GM18907 (cell line): ENCODE measurements around the gene DAAM1.

Source experiments
- ATAC-seq: cut with Tn5 transposase; IDR thresholded peaks from one replicate; pipeline ENCODE4 v1.9.1; 2021; ENCODE audit warnings: mild to moderate bottlenecking, moderate library complexity; ENCODE audit not compliant: unreplicated experiment

DAAM1 gene

DNA sequence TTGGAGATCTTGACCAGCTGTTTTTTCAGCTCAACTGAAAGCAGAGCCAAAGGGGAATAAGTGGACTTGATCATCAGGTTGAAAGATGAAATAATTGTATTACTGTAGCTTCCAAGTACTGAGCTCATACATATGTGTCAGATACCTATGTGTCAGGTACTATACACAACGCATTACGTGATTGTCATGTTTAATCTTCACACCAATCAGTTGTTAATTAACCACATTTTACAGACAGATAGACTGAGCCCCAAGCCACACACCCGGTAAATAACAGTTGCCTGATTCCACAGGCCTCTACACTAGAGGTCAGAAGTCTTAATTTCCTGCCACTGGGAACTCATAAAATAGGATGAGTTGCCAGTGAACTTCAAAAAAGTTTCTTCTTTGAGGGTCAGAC lies 148.2 kb downstream of the DAAM1 start:
- no peak for ATAC-seq

DNA sequence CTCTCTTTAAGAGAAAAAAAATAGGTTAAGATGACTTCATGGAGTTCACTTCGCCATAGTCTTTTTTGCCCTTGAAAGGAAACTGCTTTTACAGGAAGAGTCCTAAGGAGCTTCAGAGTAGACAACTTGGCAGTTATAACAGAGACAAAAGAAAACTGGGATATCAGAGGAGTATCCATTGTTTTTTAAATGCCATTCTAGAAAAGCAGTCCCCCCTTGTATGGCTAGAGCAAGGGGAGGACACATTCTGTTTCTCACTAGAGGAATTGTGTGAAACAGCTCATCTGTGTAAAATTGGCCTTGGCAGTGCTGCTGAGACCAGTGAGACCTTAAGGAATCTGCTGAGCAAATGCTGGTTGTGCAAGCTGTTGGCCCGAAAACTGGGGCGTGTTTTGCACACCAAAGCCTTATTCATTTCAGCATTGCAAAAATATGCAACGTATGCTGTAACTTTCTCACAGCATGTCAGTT lies 148.7 kb downstream of the DAAM1 start:
- ATAC-seq, result no peak

DNA sequence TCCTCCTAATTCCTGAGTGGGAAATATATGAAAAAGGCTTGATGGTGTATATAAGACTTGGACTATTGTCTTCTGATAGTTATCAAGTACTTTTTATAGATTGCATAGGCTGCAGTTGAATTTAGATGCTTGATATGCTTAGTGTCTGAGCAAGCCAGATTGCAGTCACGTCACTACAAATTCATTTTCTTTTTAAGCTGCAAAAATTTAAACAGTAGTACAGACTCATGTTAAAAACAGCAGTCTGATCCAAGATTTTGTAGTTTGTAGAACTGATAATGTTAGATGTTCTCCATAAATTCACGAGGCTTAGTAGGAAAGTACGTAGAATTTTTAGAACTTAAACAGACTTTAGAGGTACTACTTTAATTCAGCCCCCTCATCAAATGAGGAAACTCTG lies 150.3 kb downstream of the DAAM1 start:
- ATAC-seq, result no peak

DNA sequence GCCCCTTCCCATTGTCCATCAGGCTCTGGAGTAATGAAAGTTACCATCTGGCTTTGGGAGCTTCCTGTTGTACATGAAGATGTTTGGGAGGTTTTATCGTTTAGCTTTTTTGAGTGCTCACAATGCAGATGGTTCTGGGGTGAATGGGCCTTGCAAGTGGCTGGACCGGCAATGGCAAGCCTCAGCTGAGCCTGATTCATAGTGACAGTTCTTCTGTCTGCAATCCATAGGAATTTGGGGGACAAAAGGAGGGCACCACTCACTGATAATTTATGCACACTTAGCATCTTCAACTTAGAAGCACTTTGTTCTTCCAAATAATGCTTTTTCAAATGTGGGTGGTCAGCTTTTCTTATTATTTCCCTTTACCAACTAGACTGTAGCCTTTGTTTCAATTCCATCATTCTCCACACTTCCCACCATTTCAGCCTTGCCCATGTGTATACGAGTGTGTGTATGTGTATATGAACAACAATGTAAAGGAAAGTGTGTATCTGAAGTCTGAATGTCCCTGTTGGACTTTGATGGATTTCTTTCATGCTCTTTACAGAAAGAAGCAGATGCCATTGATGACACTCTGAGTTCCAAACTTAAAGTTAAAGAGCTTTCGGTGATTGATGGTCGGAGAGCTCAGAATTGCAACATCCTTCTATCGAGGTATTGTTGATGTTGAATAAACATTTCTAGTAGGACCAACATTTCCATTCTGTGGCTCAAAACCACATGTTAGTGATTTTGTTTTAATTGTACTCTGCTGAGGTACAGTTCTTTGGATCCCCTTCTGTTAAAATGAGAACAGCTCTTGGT lies 151.3 kb downstream of the DAAM1 start:
- ATAC-seq, result no peak

DNA sequence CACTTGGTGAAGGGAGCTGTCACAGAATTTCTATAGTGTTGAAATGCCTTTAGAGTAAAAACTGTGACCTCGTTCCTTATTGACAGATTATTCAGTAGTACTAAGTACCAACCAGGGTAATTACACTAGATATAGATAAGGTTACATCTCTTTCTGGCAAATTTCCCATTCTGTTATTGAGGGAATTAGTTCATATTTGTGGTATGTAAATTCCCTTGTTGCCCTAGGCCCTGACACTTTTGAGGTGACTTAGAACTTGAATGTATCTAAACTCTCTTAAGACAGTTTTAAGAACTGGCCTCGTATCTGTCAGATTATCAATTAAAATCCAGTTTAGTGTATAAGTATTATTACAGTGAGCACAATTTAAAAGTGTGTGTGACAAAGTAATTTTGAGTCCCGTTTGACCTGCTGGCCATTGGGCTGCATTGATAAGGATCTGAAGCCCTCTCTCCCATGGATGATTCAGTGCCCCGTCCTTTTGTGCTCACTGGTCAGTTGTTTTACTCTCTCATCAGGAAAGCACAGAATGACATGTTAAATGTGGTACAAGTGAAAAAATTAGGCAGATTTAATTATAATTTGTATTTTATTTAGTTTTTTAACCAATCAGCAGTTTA lies 153.5 kb downstream of the DAAM1 start:
- ATAC-seq, result no peak

DNA sequence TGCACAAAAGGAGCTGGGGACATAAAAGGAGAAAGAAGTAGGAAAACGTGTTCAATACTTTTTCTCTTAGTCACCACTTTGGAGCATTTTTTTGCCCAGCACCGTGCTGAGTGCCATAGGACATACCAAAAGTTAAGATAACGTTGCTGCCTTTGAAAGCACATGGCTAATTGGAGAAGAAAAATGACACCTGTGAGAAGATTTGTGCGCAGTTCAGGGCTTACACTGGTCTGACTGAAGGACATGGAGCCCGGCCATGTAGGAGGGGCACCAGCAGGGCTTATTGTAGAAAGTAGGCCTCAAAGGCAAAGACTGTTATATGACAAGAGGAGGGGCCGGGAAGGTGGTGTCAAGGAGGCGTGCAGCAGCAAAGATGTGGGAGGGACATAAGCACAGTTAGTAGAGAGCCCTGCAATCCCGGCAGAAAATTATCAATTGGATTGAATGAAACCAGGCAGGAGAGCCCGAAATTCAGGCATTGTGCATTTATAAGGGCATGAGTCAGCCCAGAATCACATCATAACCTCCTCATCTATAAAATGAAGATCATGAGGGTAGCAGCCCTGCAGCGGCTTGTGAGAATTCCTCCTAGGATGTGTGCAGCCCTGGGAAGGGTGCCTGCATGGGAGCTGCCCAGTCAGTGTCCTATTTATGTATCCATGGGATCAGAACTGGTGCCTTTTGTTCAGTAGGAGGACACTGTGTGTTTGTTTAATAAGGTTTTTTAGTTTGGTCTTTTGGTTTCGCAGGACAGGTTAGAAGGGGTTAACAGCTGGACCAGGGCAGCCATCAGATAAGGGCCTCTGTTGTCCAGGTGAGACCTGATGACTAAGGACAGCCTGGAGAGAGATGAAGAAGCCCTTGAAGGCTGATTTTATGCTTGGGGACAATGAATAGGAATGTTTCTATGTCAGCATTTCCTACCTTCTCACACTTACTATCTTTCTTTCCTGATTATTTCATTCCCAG lies 154.3 kb downstream of the DAAM1 start:
- ATAC-seq, result no peak

DNA sequence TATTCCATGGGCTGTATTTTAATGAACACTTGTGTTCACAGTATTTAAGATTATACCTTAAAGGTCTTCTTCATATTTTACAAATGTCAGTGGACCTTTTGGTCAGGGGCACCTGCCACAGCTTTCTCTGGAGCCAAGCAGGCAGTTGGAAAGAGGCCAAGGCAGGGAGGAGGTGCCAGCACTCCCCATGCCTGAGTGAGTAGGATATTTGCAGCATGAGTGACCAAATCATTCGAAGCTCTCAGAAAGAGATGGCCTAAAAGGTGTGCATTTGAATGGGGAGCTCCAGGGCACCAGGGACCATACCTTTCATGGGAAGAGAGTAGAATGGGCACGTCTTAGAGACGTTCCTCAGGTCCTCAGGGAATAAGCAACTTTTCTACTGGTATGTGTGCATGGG lies 155.1 kb downstream of the DAAM1 start:
- no peak for ATAC-seq

DNA sequence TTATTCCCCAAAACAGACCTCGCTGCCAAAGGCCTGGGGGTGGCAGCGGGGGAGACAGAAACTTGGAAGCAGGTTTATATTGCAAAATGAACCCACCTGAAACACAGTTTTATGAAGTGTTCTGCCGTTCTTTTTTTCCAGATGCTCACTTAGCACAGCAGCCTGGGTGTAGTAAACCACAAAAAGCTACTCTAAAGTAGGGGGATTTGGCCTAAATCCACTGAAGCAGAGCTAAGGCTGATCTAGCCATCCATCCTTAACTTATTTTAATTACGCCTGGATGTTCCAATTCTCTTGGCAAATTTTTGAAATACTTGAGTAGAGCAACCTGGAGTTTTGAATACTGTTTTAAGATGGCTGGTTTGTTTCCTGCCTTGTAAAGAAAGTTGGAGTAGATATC lies 155.5 kb downstream of the DAAM1 start:
- no peak for ATAC-seq

DNA sequence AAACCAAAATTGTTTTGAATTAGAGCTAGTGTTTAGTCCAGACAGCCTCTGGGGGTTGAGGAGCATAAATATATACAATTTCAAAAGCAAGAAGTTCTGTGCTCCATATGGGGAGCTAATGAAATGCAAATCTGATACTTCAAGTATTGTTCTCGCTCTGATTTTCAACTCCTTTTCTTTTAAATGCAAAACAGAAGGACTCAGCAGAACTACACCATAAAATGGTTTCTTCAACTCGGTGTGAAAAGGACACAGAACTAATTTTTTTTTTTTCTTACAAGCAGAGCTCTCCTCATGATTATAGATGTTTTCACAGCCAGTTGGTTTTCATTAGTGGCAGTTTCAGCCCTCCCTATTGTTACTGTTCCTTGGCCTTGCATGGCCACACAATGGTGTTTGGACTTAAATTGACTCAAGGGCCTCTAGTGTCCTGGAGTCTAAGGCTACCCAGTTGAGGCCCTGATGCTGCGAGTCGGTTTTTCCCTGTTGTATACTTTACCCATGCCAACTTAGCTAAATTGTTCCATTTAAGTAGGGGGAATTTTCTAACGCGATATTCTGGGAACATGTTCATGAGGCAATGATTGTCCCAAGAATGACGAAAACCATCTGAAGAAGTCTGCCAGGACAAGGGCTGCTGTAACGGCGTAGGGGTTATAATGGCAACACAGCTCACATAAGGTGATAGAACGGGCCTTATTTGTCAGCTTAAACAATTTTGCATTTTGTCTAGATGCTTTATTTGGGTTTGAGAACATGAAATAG lies 156.4 kb downstream of the DAAM1 start:
- ATAC-seq, result no peak

DNA sequence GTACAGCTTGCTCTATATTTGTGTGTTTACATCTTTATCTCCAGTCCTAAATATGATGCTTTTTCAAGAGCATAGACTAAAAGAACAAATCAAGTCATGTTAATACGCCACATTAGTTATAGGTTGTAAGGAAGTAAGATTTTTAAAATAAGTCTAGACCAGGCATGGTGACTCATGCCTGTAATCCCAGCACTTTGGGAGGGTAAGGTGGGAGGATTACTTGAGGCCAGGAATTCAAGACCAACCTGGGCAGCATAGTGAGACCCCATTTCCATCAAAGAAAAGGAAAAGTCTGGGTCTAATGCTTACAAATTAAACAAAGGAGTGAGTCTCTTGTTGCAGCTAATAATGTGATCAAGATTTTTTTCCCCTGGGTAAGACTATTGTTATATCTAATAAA lies 157.9 kb downstream of the DAAM1 start:
- no peak for ATAC-seq

DNA sequence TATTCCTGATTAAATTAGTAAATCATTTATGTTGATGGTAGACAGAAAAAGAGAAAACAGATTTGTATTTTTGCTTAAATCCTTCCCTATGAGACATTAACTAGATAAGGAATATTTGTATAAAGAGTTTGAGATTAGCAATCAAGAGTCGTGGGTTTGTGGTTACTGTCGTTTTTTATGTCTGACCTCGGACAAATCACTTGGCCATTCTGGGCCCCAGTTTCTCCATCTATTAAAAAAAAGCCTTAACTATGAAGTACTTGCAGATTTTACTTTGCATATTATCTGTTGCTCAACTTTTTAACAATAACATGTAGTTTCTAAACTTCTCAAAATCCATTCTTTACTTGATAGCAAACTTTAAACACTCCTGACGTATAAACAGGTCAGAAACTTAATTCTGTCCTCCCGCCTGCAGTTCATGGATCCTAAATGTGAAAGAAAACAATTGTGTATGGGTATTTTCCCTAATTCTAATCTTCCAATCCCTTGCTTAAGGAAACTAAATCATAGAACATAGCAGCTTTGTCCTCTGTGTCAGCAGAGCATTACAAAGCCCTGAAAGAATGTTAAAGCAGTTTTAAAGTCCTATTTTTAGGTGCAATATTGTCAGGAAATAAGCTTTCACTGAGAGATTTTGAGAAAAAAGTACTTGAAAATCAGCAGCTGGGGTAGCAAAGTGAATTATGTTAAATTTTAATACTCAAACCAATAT lies 158.5 kb downstream of the DAAM1 start:
- ATAC-seq, result no peak

DNA sequence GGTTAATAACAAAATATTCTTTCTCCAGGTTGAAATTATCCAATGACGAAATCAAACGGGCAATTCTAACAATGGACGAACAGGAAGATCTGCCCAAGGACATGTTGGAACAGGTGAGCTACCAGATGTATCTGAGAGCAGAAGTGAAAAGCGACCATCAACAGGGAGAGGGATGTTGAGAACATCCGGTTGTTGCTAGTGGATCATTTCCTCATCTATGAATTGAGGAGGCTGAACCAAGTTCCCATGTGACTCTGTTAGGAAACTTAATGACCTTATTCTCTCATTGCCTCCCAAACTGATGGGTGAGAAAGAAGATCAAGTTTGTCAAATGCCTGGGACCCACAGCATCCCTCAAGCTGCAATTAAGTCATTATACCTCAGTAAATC lies 159.0 kb downstream of the DAAM1 start:
- ATAC-seq, result no peak

DNA sequence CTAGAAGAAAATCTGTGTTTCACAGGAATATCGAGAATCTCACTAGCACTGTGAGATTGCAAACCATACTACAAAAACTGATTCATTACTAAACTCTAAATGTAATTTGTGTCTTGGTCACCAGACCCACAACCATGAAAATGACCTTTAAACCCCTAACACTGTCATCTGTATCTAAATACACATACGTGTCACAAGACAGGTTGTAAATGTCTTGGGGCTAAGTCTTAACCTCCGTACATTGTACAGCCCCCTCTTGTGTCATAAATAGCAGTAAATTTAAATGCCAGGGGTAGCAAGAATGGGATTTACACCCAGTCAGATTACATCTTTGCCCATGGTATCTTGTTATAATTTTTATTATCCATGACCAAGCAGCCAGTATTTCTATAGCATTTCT lies 159.4 kb downstream of the DAAM1 start:
- no peak for ATAC-seq

DNA sequence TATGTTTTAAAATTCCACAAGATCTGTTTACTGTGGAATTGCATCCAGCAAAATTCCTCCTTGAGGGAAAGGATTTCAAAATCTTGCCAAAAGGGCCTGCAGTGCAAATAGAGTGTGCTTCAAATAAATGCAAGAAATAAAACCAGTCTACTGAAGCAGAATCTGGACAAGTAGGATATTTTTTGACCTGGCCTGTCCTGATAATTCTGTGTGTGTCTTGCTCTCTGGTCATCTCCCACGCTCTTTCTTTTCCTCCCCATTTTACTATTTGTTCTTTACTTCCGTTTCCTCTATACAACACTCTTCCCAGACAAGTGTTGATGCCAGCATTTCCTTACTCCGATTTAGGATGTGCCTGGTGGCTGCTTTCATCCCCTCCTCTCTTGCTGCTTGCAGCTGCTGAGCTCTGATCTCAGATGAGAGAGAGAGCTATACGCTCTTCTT lies 160.8 kb downstream of the DAAM1 start:
- ATAC-seq, result no peak

DNA sequence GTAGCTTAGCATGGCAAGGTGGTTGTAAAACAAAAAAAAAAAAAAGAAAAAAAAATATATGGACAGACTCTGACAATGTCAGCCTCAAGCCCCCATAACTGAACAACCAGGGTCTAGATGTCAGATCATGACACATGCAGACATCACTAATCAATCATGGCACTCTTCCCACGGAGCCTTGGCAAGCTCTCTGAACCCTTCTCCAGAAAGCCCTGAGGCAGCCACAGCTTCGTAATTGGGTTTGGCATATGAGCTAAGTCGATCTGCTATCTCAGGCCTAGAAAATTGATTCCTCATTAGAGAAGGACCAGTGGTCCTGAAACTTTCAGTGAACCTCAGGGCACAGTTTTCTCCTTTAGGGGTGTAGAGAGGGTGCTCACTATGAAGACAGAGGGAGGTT lies 164.5 kb downstream of the DAAM1 start:
- ATAC-seq, result no peak

DNA sequence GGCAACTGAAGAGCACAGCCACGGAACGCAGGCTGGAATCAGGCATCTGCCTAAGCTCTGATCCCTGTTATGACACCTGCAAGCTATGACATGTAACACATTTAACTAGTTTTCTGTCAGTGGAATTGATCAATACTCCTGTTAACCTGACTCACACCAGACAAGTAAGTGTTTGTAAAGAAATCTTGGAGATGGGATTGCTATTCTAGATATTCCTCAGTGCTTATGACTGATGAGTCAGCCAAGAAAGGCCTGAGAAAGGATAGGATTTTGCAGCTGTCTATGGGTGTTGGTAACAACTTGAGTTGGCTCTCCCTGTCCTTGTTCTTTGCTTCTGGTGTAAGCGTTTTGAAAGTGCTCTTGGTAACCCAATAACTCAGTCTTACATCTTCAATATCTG lies 166.2 kb downstream of the DAAM1 start:
- ATAC-seq, result no peak

DNA sequence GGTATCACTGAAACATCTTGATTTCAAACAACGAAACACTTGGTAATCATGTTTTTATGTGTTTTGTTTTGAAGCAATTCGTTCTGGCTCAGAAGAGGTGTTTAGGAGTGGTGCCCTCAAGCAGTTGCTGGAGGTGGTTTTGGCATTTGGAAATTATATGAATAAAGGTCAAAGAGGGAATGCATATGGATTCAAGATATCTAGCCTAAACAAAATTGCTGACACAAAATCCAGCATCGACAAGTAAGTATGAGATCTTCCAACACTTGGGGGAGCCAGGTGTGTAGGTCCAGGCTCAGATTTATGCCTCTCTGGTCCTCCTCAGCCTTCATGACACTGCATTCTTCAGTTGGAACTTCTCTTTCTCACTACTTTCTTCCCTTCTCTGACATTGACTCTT lies 166.6 kb downstream of the DAAM1 start:
- no peak for ATAC-seq

DNA sequence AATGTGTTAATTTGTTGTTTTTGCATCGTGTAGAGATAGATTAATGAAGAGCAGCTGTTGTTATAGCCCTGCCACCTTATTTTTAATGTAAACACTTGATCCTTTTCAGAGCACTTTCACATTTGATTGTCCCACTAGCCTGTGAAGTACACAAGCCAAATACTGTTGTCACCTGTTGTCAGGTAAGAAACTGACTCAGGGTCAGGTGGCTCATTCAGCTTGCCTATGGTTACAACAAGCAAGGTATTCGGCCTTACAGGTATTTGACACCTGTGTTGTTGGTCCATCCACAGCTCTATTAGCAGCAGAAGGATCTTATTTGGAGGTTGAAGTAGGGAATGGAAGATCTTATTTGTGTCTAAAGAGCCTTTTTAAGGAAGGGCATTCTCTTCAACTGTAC lies 167.8 kb downstream of the DAAM1 start:
- ATAC-seq, result peak; percentile 31

DNA sequence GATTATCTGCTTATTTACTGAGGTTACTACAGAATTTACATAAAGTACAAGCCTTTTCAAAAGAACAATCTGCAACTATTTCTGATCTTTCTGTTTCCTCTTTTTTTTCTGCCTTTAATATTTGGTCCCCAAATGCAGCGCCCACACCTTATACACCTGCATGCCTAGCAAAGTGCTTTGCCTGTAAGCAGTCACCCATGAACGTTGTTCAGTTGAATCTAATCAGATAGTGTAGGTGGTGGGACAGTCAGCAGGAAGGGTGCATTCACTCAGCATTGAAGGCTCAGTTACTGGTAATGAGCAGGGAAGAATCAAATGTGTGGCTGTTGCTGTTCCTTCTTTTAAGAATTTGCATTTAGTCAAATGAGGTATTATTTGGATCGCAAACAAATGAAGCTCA lies 168.3 kb downstream of the DAAM1 start:
- ATAC-seq, result peak; percentile 66

DNA sequence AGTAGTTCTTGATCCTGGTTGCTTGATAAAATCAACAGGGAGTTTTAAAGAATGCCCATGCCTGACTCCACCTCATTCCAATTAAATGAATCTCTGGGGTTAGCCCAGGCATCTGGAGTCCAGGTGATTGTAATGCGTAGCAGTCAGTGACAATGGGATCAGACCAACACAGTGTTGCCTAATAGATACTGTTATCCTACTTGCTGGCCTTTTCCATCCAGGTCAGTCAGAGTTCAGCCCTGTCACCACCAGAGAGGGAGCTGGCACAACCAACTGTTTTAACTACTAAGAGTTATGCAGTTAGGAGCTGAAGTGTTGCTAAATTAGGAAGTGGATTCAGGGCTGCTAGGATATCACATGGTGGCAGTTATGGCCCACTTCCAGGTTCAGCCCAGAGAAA lies 169.6 kb downstream of the DAAM1 start:
- ATAC-seq, result no peak
